Liver (tissue), 3 donors: ENCODE results near the gene LRRC26.

Experiments used
- EGR1 ChIP-seq, 2 donors: IDR thresholded peaks; 2 replicates each; pipeline ENCODE4 v1.6.1; 2016 to 2018; ENCODE audit warnings: antibody characterized with exemption in 2 of 2, low read depth in 2 of 2
- FOXA2 ChIP-seq: IDR thresholded peaks from 2 replicates; pipeline ENCODE4 v1.6.1; 2016; ENCODE audit warnings: antibody characterized with exemption
- GABPA ChIP-seq, 2 donors: IDR thresholded peaks in 1 of 2; conservative IDR thresholded peaks in 1 of 2; 2 replicates each; pipeline ENCODE4 v1.6.1; 2016; ENCODE audit warnings: antibody characterized with exemption in 2 of 2, mild to moderate bottlenecking in 1 of 2, moderate library complexity in 1 of 2
- JUND ChIP-seq, 2 donors: IDR thresholded peaks; 2 replicates each; pipeline ENCODE4 v1.6.1; 2016; ENCODE audit warnings: antibody characterized with exemption in 2 of 2
- TAF1 ChIP-seq: conservative IDR thresholded peaks from 2 replicates; pipeline ENCODE4 v1.6.1; 2016; ENCODE audit warnings: antibody characterized with exemption, mild to moderate bottlenecking
- TF ChIP-seq, protein P1 (sequence below): fragments of 150-350 bp; IDR thresholded peaks from 2 replicates; pipeline ENCODE4 v1.5.1; 2017; ENCODE audit warnings: improper control_type of control experiment, low read depth, low read length; ENCODE audit not compliant: missing input control
- TF ChIP-seq, protein P2 (sequence below): IDR thresholded peaks from 2 replicates; pipeline ENCODE4 v1.6.1; 2016; ENCODE audit warnings: antibody characterized with exemption
- TF ChIP-seq, protein P3 (sequence below): IDR thresholded peaks from 2 replicates; pipeline ENCODE4 v1.6.1; 2016; ENCODE audit warnings: antibody characterized with exemption, mild to moderate bottlenecking
- donor health status: healthy.
- donor health status: healthy.

DNA sequence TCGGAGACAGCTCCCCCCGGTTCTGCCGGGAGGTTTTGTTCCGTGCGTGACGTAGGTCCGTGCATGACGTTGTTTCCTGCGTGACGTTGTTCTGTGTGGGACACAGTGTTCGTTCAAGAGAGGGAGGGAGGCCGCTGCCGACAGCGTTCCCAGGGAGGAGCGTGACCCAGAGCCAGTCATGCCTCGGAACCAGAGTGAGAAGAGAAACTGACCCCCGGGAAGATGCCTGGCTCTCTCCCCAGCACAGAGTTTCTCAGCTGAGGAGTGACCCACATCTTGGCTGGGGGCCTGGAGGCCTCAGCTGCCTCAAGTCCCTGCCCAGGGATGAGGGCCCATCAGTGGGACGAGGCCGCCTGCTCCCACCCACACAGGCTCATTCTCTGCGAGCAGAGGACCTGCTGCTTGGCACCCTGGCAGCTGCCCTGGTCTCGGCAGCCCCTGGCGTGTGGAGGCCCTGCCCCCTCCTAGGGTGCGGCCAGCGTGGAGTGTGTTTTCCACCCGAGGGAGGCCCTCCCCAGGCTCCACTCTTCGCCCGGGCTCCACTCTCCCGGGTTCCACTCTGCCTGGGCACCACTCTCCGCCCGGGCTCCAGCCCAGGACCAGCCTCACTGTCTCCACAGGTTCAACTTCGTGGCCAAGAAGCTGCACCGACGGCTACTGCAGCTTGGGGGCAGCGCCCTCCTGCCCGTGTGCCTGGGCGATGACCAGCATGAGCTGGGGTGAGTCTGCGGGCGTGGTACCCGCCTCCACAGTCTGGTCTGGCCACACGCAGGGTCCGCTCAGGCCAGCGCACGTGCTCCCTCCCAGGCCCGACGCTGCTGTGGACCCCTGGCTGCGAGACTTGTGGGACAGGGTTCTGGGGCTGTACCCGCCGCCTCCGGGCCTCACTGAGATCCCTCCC is 43.6 kb upstream of the LRRC26 start:
- TF ChIP-seq FOXA2 (no peak), TAF1 (no peak), GABPA (IDR thresholded peaks at IDR 0.05 in 1 of 2, conservative IDR thresholded peaks at IDR 0.05 in 1 of 2) (no peak), EGR1 (IDR thresholded peaks at IDR 0.05; ENCODE audit: low read depth in 2 of 2) (no peak), JUND (IDR thresholded peaks at IDR 0.05) (no peak)
- TF ChIP-seq, protein P1, sequence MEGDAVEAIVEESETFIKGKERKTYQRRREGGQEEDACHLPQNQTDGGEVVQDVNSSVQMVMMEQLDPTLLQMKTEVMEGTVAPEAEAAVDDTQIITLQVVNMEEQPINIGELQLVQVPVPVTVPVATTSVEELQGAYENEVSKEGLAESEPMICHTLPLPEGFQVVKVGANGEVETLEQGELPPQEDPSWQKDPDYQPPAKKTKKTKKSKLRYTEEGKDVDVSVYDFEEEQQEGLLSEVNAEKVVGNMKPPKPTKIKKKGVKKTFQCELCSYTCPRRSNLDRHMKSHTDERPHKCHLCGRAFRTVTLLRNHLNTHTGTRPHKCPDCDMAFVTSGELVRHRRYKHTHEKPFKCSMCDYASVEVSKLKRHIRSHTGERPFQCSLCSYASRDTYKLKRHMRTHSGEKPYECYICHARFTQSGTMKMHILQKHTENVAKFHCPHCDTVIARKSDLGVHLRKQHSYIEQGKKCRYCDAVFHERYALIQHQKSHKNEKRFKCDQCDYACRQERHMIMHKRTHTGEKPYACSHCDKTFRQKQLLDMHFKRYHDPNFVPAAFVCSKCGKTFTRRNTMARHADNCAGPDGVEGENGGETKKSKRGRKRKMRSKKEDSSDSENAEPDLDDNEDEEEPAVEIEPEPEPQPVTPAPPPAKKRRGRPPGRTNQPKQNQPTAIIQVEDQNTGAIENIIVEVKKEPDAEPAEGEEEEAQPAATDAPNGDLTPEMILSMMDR, result no peak
- TF ChIP-seq, protein P2, sequence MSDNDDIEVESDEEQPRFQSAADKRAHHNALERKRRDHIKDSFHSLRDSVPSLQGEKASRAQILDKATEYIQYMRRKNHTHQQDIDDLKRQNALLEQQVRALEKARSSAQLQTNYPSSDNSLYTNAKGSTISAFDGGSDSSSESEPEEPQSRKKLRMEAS, result no peak
- TF ChIP-seq, protein P3, sequence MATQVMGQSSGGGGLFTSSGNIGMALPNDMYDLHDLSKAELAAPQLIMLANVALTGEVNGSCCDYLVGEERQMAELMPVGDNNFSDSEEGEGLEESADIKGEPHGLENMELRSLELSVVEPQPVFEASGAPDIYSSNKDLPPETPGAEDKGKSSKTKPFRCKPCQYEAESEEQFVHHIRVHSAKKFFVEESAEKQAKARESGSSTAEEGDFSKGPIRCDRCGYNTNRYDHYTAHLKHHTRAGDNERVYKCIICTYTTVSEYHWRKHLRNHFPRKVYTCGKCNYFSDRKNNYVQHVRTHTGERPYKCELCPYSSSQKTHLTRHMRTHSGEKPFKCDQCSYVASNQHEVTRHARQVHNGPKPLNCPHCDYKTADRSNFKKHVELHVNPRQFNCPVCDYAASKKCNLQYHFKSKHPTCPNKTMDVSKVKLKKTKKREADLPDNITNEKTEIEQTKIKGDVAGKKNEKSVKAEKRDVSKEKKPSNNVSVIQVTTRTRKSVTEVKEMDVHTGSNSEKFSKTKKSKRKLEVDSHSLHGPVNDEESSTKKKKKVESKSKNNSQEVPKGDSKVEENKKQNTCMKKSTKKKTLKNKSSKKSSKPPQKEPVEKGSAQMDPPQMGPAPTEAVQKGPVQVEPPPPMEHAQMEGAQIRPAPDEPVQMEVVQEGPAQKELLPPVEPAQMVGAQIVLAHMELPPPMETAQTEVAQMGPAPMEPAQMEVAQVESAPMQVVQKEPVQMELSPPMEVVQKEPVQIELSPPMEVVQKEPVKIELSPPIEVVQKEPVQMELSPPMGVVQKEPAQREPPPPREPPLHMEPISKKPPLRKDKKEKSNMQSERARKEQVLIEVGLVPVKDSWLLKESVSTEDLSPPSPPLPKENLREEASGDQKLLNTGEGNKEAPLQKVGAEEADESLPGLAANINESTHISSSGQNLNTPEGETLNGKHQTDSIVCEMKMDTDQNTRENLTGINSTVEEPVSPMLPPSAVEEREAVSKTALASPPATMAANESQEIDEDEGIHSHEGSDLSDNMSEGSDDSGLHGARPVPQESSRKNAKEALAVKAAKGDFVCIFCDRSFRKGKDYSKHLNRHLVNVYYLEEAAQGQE, result no peak
